ENCODE data around the gene PSORS1C2.
"Not testable (repeated sequence)": the region's sequence is repeated elsewhere in the genome, so short reads cannot be mapped to it uniquely, and the experiment has no call there.

The PSORS1C2 gene

GRCh38 chr6:31165064-31165832, 26.4 kb upstream of the PSORS1C2 start:
- DNase-seq: not testable (repeated sequence)

DNA sequence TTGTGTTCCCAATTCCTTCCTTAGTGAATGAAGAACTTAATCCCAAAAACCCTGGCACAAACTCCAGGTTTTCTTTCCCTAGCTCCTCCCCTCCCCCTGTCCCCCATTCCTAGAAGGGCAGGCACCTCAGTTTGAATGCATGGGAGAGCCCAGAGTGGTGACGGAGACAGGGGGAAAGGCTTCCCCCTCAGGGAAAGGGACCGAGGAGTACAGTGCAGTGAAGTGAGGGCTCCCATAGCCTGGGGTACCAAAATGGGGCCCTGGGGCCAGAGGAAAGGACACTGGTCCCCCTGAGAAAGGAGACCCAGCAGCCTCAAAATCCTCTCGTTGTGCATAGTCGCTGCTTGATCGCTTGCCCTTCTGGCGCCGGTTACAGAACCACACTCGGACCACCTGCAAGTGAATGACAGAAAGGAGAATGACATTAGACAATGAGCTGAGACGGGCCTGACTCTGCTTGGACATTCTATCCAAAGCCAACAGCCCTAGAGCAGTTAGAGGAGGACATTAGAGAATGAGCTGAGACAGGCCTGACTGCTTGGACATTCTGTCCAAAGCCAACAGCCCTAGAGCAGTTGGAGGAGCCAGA, 25.7 kb upstream of the PSORS1C2 start:
- not testable (repeated sequence) for DNase-seq

- DNase-seq: no peak
These were observed 25.1 kb upstream of the PSORS1C2 start for GRCh38 chr6:31163922-31164321.

- no peak for DNase-seq
These were observed 23.7 kb upstream of the PSORS1C2 start for GRCh38 chr6:31162463-31163165.

DNA sequence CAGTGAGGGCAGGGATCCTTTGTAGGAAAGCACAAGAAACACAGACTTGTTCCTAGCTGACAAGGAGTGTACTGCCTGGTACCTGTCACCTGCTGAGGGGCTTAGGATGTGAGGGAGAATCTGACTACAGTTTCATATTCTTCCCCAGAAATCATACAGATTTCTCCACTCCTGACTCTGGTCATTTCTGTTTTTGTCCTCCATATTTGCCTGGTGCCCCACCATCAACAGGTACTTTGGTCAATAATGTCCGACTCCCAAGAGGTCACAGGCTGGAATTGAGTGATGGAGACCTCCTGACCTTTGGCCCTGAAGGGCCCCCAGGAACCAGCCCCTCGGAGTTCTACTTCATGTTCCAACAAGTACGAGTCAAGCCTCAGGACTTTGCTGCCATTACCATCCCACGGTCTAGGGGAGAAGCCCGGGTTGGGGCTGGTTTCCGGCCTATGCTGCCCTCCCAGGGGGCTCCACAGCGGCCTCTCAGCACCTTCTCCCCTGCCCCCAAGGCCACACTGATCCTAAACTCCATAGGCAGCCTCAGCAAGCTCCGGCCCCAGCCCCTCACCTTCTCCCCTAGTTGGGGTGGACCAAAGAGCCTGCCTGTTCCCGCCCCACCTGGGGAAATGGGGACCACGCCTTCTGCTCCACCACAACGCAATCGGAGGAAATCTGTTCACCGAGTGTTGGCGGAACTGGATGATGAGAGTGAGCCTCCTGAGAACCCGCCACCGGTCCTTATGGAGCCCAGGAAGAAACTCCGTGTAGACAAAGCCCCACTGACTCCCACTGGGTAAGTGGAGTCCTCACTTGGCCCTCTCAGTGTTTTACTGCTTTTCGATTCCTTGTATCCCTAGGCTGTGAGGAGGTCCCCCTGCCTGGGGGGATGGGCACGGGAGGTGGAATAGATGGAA, 22.6 kb upstream of the PSORS1C2 start:
- no peak for DNase-seq

DNA sequence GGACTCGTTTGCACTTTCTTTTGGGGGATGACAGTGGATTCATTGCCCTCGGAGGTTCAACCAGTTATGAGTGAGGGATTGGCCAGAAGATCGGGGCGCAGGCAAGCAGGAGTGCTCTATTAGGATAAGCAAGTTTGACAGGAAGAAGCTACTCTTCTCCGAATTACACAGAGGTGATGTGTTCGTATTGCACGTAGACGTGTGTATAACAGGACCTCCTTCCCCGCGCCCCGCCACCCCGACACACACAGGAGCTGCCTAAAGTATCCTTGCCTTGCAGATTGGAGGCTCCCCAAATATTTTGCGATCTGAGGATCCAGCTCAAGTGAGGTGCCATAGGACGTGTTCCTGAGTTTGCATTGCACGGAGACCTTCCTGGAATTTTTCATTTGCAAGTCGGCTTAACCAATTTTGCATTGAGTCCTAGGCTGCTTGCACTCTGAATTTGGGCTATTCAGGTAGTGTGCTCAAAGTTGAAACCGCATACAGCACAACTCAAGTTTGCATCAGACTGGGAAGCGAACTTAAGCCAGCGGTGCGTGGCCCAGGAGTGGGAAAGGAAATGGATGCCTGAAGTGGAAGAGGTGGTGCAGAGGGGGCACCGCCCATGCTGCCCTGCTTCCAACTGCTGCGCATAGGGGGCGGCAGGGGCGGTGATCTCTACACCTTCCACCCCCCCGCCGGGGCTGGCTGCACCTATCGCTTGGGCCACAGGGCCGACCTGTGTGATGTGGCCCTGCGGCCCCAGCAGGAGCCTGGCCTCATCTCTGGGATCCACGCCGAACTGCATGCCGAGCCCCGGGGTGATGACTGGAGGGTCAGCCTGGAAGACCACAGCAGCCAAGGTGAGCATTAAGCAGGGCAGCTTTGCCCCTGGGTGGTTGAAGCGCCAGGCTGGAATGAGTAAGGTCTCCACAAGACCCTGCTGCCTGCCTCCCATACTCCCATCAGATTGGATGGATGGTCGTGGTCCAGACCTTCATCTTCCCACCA, 20.3 kb upstream of the PSORS1C2 start:
- DNase-seq: peak; percentile 31

- peak; percentile 99 for DNase-seq
These were observed 19.4 kb upstream of the PSORS1C2 start, which contains the start of gene TCF19 for GRCh38 chr6:31158140-31158862. TSS of gene TCF19 (plus strand) at chr6:31158589. CDS start at chr6:31159470, 881 bp downstream.

GRCh38 chr6:31157513-31158139, 18.8 kb upstream of the PSORS1C2 start, which contains the start of gene CCHCR1:
TSS of gene CCHCR1 (minus strand) at chr6:31157802. CDS start at chr6:31157600, 202 bp downstream.
- no peak for DNase-seq

DNA sequence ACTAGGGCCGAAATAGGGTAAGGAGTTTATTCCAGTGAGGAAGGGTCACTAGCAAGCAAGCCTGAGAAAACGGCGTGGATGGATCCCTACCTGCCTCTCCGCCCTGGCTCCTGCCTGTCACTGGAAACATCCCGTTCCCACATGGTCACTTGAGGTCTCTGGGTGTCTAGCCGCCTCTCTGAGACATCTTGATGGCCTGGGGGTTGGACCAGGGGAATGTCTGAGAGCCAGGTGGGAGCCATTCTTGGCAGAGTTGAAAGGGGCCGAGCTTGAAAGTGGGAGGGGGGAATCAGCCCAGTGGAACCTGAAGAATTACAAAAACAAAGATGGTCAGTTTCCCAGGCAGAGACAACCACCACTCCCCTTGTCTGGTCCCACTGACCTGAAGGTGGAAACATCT, 17.8 kb upstream of the PSORS1C2 start:
- DNase-seq: no peak

DNA sequence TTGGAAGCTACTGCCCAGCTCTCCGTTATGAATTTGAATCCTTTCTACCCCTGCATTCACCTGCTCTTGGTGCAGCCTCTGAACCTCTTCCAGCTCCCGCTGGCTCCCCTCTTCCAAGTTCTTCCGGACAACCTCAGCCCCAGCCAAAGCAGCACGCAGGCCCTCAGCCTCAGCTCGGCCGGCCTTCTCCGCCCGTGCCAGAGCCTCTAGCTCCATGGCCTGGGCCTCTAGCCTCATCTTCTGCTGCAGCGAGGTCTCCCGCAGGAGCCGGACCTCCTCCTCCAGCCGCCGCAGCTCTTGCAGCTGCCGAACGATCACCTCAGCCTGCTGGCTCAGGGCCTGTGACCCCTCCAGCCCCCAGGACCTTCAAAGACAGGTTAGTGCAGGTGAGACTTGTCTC, 15.6 kb upstream of the PSORS1C2 start:
- no peak for DNase-seq

DNA sequence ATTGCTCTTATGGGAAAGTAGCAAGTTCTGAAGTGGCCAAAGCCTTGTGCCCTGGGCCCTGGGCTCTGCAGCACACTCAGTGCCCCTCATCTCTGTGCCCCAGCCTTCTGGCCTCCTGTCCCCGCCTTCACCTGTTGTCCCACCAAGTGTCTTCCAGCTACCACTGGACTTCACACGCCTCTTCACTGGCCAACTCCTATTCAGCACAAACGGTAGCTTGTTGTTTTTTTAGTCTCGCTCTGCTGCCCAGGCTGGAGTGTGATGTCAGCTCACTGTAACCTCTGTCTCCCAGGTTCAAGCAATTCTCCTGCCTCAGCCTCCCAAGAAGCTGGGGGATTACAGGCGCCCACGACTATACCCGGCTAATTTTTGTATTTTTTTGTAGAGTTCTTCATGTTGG, 13.9 kb upstream of the PSORS1C2 start:
- no peak for DNase-seq

DNA sequence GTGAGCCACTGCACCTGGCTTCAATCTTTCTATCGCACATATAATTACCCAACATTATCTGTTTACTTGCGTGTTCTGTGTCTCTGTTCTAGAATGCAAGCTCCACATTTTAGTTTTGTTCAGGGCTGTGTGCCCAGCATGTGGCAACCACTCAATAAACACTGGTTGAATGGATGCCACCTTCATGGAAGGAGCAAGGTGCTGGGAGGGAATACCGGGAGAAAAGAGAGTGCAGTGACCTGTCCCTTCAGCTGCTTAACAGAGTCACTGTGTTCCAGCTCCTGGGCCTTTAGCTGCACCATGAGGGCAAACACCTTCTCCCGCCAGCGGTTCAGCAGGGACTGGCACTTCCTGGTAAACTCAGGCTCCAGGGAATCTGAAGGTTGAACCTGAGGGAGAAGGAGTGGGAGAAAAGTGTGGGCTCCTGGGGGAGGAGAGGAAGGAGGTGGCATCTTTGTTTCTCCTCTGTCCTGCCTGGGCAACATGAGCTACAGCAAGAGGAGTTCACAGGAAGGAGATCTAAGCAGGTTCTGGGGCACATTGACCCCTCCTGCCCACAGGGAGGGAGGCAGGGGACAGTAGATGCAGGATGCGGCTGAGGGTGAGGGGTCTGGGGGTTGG, 11.1 kb upstream of the PSORS1C2 start:
- DNase-seq: no peak

- no peak for DNase-seq
These were observed 6.5 kb upstream of the PSORS1C2 start for GRCh38 chr6:31145386-31145785.

GRCh38 chr6:31144970-31145340, 6.1 kb upstream of the PSORS1C2 start:
- DNase-seq: no peak

DNA sequence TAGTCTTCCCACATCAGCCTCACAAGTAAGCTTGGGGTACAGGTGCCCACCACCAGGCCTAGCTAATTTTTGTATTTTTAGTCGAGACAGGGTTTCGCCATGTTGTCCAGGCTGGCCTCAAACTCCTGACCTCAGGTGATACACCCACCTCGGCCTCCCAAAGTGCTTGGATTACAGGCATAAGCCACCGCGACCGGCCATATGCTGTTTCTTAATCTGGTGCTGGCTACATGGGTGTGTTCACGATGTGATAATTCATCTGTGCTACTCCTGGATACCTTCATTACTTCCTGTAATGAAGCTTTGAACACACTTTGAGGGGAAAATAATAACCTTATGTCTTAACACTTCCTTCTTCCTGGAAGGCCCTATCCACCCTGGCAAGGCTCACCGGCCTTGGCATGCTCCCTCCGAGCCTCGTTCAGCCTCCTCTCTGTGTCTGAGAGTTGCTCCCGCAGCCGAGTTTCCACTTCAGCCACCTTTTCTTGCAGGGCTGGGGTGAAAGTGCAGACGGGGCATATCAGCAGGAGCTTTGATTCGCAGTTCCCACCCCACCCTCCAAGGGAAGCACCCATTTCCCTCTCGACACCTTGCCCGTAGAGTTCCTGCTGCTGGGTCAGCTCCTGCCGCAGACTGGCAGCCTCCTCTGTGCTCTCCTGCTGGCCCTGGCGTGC, 5.6 kb upstream of the PSORS1C2 start:
- no peak for DNase-seq

GRCh38 chr6:31143148-31143547, 4.3 kb upstream of the PSORS1C2 start:
- DNase-seq: no peak

DNA sequence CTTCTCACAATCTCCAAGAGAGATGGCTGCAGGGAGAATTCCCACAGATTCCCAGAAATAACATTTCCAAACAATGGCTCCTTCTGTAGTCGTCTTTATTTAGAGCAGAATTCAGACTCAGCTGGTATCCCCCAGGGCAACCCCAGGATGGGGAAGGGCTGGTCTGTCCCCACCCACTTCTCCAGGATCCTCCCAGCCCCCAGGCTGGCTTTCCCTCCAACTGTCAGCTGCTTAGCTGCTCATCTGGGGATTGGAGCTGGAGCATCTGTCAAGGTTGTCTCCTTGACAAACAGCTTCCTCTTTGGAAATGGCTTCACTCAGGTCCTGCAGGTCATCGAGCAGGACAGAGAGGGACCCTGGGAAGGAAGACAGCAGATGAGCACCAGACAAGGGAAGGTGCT, 3.5 kb upstream of the PSORS1C2 start:
- no peak for DNase-seq

GRCh38 chr6:31140643-31141042, 1.8 kb upstream of the PSORS1C2 start:
- no peak for DNase-seq

DNA sequence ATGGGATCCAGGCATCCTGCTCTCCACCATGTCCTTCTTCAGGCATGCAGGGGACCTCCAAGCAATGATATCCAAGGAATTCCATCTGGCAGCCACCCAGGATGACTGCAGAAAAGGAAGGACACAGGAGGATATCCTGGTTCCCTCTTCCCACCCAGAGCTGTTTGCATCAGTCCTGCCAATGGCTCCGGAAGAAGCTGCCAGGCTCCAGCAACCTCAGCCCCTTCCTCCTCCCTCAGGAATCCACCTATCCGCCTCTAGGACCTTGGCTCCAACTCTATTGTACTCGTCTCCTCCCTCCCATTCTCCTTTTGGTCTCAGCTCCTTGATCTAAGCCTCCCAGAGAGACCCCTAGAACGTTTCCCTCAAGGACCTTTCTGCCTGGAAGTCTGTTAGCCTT, 733 bp upstream of the PSORS1C2 start:
- no peak for DNase-seq

All from CD4-positive, alpha-beta T cell treated with Interleukin-17A for 4 hours (primary cell).